ENCODE measurements around the gene SHMT1. TPM values are rescaled to one million over a fixed set of nuclear protein-coding genes. Genes with fewer than 3 reads are reported as not detected.
A peak's percentile ranks its signal among the peaks of the same experiment; 100 is the strongest.
"Not testable (repeated sequence)": the region's sequence is repeated elsewhere in the genome, so short reads cannot be mapped to it uniquely, and the experiment has no call there.

The SHMT1 gene
- polyA plus RNA-seq, 3 donors: 52.1 to 57.8 (median 56.1) TPM

GRCh38 chr17:18381953-18382245 lies 18.5 kb upstream of the SHMT1 start:
- DNase-seq (ENCODE audit: extremely low read depth in 1 of 11, low read depth in 9 of 11, low spot score in 4 of 11): no peak

- DNase-seq (ENCODE audit: extremely low read depth in 1 of 11, low read depth in 9 of 11, low spot score in 4 of 11): no peak
These were observed 18.0 kb upstream of the SHMT1 start for GRCh38 chr17:18381158-18381952.

GRCh38 chr17:18380471-18381157 lies 17.3 kb upstream of the SHMT1 start:
- DNase-seq (ENCODE audit: extremely low read depth in 1 of 11, low read depth in 9 of 11, low spot score in 4 of 11): no peak

- no peak for DNase-seq (ENCODE audit: extremely low read depth in 1 of 11, low read depth in 9 of 11, low spot score in 4 of 11)
These were observed 16.1 kb upstream of the SHMT1 start for GRCh38 chr17:18379246-18380146.

GRCh38 chr17:18378614-18379013 lies 15.3 kb upstream of the SHMT1 start:
- DNase-seq (ENCODE audit: extremely low read depth in 1 of 11, low read depth in 9 of 11, low spot score in 4 of 11): not testable (repeated sequence)

GRCh38 chr17:18378205-18378505 lies 14.8 kb upstream of the SHMT1 start:
- no peak for DNase-seq (ENCODE audit: extremely low read depth in 1 of 11, low read depth in 9 of 11, low spot score in 4 of 11)

- peak in 1 of 11 donors; percentile 9 for DNase-seq (ENCODE audit: extremely low read depth in 1 of 11, low read depth in 9 of 11, low spot score in 4 of 11)
These were observed 14.3 kb upstream of the SHMT1 start, which contains the start of gene EVPLL for GRCh38 chr17:18377437-18378204. TSS of gene EVPLL (plus strand) at chr17:18377778. CDS start at chr17:18380938, 3,160 bp downstream.

GRCh38 chr17:18374216-18374615 lies 10.9 kb upstream of the SHMT1 start:
- no peak for DNase-seq (ENCODE audit: extremely low read depth in 1 of 11, low read depth in 9 of 11, low spot score in 4 of 11)

- DNase-seq (ENCODE audit: extremely low read depth in 1 of 11, low read depth in 9 of 11, low spot score in 4 of 11): not testable (repeated sequence)
These were observed 9.8 kb upstream of the SHMT1 start for GRCh38 chr17:18373181-18373580.

GRCh38 chr17:18371455-18371854 lies 8.1 kb upstream of the SHMT1 start:
- DNase-seq (ENCODE audit: extremely low read depth in 1 of 11, low read depth in 9 of 11, low spot score in 4 of 11): no peak

GRCh38 chr17:18370761-18371160 lies 7.4 kb upstream of the SHMT1 start:
- DNase-seq (ENCODE audit: extremely low read depth in 1 of 11, low read depth in 9 of 11, low spot score in 4 of 11): no peak

- DNase-seq (ENCODE audit: extremely low read depth in 1 of 11, low read depth in 9 of 11, low spot score in 4 of 11): no peak
These were observed 5.6 kb upstream of the SHMT1 start for GRCh38 chr17:18368946-18369345.

- DNase-seq (ENCODE audit: extremely low read depth in 1 of 11, low read depth in 9 of 11, low spot score in 4 of 11): no peak
These were observed 816 bp upstream of the SHMT1 start for GRCh38 chr17:18364166-18364565.

- peak in 6 of 11 donors; percentile 17 to 73 (median 53) for DNase-seq (ENCODE audit: extremely low read depth in 1 of 11, low read depth in 9 of 11, low spot score in 4 of 11)
These were observed 651 bp downstream of the SHMT1 start for GRCh38 chr17:18362698-18363100.

- DNase-seq (ENCODE audit: extremely low read depth in 1 of 11, low read depth in 9 of 11, low spot score in 4 of 11): no peak
These were observed 1.3 kb downstream of the SHMT1 start for GRCh38 chr17:18361837-18362697.

GRCh38 chr17:18360518-18360917 lies 2.8 kb downstream of the SHMT1 start:
- no peak for DNase-seq (ENCODE audit: extremely low read depth in 1 of 11, low read depth in 9 of 11, low spot score in 4 of 11)

GRCh38 chr17:18356624-18357023 lies 6.7 kb downstream of the SHMT1 start:
- no peak for DNase-seq (ENCODE audit: extremely low read depth in 1 of 11, low read depth in 9 of 11, low spot score in 4 of 11)

GRCh38 chr17:18353541-18353940 lies 9.8 kb downstream of the SHMT1 start:
- DNase-seq (ENCODE audit: extremely low read depth in 1 of 11, low read depth in 9 of 11, low spot score in 4 of 11): no peak

All from renal cortex interstitium (tissue), 11 donors.